Measurements from ENCODE around the gene EXTL2.

DNA sequence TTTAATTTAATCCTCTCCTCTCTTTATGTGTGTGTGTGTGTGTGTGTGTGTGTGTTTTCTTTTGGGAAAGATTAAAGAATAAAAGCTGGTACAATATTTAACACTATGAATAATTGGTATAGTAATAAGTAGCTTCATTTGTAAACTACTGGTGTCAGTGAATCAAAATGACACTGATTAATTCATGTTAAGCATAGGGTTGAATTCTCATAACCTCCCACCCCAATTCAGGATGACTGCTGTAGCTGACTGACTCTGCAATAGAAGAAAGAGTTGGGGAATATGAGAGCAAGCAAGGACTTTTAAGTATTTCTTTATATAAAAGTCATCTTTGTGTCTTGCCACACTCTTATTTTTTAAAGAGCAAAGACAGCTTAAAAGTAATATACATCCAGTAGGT is 14.4 kb upstream of the EXTL2 start:
- TF ChIP-seq, protein P1, sequence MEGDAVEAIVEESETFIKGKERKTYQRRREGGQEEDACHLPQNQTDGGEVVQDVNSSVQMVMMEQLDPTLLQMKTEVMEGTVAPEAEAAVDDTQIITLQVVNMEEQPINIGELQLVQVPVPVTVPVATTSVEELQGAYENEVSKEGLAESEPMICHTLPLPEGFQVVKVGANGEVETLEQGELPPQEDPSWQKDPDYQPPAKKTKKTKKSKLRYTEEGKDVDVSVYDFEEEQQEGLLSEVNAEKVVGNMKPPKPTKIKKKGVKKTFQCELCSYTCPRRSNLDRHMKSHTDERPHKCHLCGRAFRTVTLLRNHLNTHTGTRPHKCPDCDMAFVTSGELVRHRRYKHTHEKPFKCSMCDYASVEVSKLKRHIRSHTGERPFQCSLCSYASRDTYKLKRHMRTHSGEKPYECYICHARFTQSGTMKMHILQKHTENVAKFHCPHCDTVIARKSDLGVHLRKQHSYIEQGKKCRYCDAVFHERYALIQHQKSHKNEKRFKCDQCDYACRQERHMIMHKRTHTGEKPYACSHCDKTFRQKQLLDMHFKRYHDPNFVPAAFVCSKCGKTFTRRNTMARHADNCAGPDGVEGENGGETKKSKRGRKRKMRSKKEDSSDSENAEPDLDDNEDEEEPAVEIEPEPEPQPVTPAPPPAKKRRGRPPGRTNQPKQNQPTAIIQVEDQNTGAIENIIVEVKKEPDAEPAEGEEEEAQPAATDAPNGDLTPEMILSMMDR (IDR thresholded peaks at IDR 0.05): no peak
- TF ChIP-seq POLR2A (IDR thresholded peaks at IDR 0.05): no peak
- no peak for TF ChIP-seq EP300 (IDR thresholded peaks at IDR 0.05)
